Activated CD4-positive, alpha-beta T cell treated with anti-CD3 and anti-CD28 coated beads, Interleukin-2, amount 50 U/mL, for 4 hours (primary cell): ENCODE measurements around the gene RFNG.

Experiments
- DNase-seq, 2 experiments: peaks; one replicate each; pipeline ENCODE4 v3.0.0-alpha.2; 2020

Gene RFNG

DNA sequence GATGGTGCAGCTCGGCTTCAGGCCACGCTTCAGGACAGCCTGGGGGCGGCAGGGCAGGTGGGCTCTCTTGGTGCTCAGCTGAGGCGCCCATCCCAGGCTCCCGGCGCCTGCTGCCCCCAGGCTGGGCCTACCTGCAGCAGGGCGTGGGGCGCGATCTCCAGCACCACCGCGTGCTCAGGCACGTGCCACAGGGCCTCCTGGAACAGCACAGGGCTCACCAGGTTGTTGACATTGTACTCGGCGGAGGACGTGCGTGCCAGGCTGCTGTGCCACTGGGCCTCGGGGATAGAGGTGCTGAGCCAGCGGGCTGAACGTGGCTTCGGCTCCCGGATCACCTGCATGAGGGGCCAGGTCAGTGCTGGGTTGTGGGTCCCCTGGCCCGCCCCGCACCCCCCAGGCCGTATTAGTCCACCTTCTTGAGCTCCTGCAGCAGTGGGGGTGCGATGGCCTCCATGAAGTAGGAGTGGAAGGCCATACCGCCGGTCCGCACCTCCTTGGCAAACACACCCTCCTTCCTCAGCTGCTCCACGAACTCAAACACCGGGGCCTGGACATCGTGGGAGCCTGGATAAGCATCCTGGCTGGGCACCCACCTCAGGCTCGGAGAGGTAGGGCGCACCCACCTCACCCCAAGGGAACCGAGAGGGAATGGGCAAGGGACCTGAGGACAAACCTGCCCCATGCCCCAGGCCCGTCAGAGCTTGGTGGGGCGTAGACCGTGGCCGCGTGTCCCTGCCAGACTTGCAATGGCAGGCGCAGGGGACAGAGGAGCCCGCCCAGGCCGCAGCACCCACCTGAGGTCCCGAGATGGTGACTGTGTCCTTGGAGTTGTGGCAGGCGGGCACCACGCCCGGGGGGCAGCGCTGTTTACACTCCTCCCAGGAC lies 37.5 kb upstream of the RFNG start:
- no peak for DNase-seq

DNA sequence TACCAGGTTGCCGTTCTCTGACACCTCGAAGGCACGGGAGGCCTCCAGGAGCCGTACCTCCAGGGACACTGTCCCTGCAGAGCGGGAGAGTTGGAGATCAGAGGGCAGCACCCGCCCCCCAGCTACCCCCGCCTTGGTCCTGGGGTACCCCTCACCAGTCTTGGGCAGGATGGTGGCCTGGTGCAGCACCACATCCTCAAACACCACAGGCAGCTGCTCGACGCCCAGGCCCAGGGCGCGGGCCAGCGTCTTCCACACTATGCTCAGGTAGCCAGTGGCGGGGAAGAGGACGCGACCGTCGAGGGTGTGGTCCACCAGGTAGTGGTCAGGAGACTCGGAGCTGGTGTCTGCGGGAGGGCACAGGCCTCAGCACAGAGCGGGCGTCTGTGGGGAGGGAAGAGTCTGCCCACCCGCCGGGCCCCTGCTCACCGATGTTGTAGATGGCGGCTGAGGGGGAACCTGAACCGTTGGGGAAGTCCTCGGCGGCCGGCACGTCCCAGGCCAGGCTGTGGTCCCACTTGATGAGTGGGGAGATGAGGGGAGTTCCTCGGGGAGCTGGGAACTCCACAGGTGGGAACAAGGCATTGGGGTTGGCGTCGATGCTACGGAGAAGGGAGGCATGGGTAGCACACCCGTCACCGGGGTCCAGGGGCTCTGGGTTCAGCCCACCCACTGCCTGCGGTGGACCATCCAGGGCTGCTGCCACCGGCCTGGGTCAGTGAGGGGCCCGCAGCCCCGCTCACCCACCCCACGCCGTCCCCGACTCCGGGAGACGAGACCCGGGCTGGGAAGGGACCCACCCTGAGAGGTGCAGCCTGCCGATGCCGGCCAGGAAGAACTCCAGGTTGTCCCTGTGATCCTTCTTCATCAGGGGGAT lies 36.6 kb upstream of the RFNG start:
- no peak for DNase-seq

DNA sequence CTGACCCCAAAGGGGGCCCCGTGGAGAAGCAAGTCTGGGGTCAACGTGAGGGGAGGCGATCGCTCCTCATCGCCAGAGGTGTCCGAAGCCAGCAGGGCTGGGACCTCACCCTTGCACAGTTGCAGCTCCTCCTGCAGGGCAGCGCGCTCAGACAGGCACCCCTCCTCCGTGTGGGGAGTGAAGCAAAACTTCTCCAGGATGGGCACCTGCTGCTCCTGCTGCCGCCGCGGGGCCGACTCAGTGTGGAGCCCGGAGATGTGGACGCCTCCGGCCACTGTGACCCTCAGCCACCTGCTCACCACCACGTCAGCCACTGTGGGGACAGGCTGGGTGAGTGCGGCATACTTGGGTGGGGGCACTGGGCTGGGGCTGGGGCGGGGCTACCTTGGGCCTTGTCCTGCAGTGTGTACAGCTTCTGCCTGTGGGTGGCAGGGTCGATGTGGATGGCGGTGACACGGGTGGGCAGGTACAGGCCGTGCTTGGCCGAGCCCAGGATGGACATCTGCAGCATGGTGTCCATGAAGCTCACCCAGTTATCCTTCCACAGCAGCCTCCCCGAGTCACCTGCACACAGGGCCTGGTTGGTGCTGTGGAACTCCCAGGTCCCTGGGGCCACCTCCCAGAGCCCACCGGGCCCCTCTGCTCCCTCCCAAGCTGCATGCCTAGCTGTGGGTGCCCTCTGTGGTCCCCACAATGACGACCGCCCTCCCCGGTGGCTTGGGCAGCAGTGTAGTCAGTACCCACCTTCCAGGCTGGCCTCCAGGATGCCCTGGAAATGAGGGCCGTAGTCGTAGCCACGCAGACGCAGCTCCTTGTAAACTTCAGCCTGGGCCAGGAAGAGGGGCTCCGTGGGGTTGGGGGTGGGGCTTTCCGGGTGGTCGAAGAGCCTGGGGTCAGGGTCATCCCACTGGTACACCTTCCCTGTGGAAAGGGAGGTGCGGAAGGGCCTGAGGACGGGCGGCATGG lies 35.6 kb upstream of the RFNG start:
- DNase-seq = no peak

DNA sequence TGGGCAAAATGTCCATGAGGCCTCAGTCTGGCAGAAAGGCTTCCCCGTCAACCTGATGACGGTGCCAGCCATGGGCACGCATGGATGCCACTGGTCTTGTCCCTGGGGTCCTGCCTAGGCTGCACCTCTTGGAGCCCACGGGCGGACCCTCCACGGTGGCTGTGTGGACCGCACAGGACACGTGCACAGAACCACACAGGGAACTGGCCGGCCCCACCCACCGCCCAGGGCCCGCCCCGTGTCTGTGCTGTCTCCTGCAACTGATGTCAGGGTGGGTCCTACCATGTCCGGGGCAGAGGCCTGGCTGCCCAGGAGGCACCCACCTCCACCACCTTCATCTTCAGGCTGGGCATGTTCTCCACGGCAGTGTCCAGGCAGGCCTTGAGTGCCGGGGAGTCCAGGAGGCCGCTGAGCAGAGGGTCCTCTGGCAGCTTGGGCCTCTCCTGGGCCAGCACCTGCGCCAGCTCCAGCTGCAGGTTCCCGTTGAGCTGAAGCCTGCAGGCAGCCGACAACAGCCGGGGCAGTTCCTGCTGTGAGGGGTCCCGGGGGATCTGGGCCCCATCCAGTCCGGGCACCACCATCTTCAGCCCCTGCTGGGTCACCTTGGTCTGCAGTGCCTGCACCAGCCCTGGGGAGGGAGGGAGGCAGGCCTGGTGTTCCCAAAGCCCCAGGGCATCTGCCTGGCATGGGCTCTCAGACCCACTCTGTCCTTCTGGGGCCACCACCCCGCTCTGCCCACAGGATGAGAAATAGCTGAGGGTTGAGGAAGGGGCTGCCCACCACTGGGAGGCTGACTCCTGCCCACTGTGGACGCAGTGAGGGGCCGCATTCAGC lies 34.5 kb upstream of the RFNG start:
- DNase-seq = no peak

DNA sequence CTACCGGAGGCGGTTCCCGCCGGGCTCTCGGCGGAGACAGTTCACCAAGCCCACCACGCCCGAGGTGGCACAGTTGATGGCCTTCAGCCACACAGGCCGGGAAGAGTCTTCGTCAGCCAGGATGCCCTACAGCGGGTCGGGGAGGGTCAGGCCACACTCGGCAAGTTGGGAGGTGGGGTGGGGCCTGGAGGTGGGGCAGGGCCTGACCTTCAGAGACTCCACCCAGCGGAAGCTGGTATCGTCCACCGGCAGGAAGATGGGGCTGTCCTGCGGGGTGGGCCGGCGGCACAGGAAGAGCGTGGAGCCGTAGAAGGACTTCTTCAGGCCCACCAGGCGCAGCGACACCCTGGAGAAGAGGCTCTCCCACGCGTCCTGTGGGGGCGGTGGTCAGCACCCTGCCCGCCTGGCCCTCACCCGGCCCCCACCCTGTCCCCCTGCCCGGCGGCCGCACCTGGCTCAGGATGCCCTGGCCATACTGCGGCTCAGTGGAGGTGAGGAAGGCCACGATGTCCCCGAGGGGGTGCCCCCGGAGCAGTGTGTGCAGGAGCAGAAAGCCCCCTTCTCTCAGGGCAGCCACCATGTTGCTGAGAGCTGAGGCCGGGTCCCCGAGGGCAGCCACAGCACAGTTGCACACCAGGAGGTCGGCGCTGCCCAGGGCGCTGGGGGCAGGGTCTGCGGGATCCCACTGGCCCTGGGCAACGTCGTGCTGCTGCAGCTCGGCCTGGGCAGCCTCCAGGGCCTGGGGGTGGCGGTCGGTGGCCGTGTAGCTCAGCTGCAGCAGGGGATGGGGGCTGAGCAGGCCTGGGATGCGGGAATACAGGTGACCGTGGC lies 33.6 kb upstream of the RFNG start:
- no peak for DNase-seq

DNA sequence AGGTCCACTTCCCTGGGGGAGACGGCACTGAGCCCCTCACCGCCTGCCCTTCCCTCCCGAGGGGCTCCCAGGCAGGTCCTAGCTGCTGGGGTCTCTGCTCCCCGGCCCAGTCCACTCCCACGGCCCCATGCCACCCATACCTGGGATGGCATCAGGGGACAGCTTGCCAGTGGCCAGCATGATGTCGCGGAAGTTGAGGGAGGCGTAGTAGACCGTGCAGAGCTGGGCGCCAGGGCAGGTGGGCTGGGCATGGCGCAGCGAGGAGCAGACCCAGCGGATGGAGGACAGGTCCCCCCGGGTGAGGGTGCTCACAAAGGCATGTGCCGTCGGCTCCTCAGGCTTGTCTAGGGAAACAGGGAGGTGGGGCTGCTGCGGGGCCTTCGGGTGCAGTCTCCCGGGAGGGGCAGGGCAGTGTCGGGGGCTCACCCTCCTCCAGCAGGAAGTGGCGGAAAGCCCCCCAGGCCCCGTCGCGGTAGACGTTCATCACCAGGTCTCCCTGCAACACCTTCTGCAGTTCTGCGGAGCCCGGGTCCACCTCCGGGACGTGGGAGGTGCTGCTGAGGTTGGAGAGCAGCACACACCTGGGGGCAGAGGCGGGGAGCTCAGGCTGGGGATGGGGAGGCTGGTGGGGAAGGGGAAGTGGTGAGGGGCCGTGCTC lies 32.9 kb upstream of the RFNG start:
- DNase-seq = no peak

DNA sequence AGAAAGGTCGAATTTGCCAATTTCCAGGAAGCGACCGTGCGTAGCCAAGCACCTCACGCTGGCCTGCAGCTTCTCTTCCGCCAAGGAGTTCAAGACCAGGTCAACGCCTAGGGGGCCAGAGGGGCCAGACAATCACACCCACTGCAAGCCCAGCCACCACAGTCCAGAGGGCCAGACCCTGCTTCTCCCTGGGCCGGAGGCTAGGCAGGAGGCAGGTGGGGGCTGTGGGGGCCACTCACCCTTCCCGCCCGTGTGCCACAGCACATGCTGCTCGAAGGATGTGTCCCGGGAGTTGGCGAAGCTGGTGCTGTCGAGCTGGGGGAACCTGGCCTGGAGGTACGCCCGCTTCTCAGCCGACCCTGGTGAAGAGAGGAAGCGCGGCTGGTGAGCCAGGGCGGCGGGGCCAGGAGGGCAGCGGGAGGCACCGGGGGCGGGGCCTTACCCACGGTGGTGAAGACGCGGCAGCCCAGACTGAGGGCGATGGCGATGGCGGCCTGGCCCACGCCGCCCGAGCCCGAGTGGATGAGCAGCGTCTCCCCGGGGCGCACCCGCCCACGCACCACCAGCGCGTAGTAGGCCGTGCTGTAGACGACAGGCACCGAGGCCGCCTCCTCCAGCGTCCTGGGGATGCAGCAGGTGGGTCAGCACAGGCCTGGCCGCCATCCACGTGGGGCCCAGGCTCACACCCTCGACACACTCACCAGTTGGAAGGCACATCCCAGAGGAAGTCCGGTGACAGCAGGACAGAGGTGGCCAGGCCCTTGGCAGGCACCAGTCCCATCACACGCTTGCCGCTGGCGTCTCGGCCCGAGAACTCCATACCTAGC lies 32.1 kb upstream of the RFNG start:
- DNase-seq = no peak

DNA sequence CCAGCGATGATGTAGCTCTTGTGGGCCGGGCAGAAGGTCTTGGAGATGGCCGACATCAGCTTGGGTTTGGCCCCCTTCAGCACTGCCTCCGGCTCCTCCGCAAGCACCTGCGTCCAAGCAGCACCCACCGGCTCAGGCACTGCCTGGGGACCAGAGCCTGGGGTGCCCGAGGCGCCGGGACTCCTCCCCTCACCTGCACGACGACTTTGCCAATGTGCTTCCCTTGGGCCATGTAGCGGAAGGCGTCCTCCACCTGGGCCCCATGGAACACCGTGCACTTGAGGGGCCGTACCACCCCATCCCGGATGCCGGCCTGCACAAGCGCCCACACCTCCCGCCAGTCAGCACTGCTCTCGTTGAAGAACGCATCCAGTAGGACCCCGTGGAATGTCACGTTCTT lies 31.4 kb upstream of the RFNG start:
- DNase-seq = no peak

DNA sequence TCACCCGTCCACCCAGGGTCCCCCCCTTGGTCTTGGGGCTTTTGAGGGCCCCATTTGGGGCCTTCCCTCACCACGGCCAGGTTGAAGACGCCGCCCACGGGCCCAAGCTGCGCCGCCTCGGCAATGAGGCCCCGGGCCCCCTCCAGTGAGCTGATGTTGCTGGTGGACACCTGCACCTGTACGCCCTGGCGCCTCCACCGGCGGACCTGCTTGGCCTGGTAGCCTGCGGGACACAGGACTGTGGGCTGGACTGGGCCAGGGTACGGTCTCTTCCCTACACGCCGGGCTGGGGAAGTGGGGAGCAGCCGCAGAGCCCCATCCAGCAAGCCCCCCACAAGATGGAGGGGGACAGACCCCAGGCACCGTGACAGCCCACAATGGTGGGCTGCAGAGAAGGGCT lies 30.8 kb upstream of the RFNG start:
- DNase-seq = no peak

DNA sequence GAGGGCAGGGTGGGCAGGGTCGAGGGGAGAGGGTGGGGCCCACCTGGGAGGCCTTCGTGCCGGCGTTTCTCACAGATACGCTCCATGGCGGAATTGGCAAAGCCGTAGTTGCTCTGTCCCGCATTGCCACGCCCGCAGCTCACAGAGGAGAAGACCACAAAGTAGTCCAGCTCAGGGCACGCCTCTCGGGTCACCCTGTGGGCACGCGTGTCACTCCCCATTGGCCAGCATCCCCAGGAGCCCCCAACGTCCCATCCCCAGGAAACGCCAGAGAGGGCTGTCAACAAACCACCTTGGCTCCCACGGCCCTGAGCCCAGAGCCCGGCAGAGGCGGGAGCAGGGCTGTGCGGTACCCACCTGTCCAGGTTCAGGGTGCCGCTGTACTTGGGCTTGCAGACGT lies 30.4 kb upstream of the RFNG start:
- DNase-seq = no peak

DNA sequence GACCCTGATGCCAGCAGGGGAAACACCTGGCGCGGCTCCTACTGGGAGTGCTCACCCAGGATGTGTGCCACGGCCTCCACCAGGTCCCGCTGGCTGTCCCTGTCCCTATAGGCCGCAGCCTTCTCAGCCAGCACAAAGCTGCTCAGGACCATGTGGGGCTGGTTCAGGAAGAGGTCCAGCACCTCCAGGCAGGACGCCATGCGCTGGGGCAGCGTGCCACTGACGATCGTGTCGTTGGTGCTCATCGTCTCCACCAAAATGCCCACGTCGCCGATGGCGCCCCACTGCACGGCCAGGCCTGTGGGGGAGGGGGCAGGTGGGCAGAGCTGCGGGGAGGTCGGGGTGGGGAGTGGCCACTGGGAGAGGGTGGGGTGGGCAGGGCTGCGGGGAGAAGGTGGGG lies 29.9 kb upstream of the RFNG start:
- DNase-seq = no peak

DNA sequence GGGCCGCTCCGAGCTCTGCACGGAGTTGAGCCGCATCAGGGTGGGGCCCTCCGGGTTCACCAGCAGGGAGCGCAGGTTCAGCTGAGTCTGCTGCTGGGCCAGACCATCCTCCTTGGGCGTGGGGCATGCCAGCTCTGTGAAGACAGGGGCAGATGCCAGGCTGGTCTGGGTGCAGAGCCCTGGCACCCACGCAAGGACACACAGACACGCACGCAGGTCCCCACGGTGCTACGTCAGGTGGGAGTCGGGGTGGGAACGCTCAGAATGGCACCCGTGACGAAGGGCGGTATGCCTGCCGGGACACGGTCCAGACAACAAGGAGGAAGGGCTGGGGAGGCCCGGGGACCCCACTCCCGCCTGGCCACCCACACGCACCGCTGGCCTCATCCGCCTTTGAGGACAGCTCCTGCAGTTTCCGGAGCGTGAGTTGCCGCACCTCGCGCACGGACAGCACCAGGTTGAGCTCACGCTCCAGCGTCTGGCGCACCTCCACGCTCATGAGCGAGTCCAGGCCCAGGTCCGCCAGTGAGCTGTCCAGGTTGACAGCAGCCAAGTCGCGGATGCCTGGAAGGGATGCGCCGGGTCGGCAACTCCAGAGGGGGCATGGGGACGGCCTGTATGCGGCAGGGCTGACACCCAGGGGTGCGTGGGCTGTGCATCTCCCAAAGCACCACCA lies 29.3 kb upstream of the RFNG start:
- DNase-seq = no peak

DNA sequence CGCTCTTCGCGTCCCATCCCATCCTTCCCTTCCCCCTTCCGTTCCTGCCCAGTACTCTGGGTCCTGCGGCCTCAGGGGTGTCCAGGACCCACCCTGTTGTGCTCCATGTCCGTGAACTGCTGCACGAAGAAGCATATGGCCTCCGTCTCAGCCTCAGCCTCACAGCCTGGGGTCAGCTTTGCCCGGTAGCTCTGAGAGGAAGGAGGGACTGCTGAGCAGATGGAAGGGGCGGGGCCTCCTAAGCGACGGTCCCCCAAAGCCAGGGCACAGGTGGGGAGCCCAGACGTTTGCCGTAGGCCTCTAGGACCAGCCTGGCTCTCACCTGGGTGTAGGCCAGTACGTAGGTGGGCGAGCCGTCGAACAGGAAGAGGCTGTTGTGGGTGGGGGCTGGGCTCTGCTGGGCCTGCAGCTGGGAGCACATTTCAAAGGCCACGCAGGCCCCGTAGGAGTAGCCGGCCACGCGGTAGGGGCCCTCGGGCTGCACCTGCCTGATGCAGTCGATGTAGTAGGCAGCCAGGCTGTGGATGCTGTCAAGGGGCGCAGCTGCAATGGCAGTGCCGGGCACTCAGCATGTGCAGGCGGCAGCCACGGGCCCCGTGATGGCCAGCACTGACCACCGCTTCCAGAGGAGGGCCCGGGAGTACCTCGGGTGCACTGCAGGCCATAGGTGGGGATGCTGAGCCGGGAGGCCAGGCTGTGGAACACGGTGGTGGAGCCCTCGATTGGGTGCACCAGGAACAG lies 28.6 kb upstream of the RFNG start:
- DNase-seq = no peak

DNA sequence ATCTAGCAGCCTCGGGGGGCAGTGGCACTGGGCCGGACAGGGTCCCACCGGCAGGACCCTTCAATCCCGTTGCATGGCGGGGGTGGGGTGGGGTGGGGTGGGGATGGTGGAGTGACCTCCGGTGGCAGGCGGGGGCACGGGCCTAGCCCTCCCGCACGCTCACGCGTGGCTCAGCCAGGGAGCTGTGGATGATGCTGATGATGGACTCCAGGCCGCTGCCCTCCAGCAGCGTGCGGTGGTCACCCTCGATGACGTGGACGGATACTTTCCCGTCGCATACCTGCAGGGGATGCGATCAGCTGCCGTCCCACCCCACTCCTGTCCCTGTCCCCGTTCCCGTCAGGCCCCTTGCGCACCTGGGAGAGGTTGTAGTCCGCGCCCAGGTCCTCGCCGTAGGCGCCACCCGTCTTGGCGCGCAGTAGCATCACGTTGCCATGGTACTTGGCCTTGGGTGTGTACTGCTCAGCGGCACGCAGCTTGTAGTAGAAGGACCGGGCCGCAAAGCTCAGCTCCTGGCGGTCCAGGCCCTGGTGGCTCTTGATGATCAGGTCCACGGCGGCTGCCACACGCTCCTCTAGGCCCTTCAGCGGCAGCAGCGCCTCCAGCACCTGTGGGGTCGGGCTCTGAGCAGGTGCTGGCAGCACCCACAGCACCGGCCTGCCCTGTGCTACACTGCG lies 27.5 kb upstream of the RFNG start:
- DNase-seq = no peak

DNA sequence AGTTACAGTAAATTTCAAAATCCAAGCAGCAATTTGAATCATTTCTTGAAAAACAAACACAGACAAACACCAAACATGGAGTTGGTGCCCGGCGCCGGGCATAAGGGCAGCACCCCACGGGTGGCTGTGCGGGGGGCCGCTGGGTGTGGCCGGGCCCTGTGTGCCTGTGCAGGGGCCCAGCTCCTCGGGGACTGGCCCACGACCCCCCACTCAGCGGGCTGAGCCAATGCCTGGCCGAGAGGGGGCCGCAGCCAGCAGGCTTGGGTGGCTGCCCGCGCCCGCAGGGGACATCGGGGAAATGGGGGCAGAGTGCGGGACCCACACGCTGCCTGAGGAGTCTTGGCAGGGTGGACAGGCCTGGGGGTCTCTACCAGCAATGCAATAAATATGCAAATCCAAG lies 26.8 kb upstream of the RFNG start:
- DNase-seq = no peak

DNA sequence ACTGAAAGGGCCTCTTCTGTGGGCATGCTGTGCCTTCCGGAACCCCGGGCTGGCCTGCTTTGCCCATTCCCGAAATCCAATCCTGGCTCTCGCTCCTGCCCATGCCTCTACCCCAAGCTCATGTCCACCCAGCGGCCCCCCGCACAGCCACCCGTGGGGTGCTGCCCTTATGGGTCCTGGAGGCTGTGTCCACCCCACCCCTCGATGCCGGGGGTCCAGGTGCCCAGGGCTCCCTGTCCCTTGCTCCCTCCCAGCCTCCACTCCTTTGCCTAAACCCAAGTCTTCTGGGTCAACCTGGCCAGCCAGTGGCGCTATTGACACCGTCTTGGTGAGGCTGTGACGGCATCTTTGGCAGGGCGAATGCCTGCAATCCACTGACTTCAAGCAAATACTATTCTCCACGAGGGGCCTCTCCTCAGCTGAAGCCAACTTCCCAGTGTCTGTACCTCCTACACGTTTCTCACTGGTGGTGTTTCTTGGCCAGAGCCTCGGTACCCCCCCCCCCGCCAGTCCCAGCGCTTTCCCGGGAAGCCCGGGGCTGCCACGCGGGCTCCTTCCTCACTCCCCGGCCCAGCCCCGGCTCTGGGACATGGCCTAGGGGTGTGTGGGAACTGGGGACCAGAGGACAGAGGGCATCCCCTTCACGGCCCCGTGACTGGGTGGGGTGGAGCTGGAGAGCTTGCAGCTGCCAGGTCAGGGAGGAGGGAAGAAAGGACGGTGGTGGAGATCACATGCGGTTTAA lies 26.2 kb upstream of the RFNG start:
- DNase-seq = no peak
